Vagina (tissue), 2 donors: ENCODE results near the gene CNMD. TPM values are rescaled to one million over a fixed set of nuclear protein-coding genes. Genes with fewer than 3 reads are reported as not detected.

Experiments used
- DNase-seq, 2 donors: peaks; one replicate each; pipeline ENCODE4 v3.0.0-alpha.2; 2017; ENCODE audit errors: extremely low spot score in 2 of 2
- H3K27ac ChIP-seq: fragments of 200-600 bp; sonication (generic); one replicate; pipeline ENCODE4 v1.5.1; 2019
- H3K27me3 ChIP-seq: fragments of 200-600 bp; sonication (generic); one replicate; pipeline ENCODE4 v1.5.1; 2019
- H3K36me3 ChIP-seq, 2 donors: fragments of 200-600 bp; sonication (generic); one replicate each; pipeline ENCODE4 v1.5.1; 2017 to 2019
- H3K4me1 ChIP-seq: fragments of 200-600 bp; sonication (generic); one replicate; pipeline ENCODE4 v1.5.1; 2019
- H3K4me3 ChIP-seq, 2 donors: fragments of 200-600 bp; sonication (generic); 1 replicate in 1 of 2; 2 replicates in 1 of 2; pipeline ENCODE4 v1.5.1; 2016 to 2019
- H3K9me3 ChIP-seq: fragments of 200-600 bp; sonication (generic); one replicate; pipeline ENCODE4 v1.5.1; 2019
- POLR2A ChIP-seq, 2 donors: fragments of 450-650 bp; IDR thresholded peaks; one replicate each; pipeline ENCODE4 v1.6.1; 2017; ENCODE audit warnings: antibody characterized with exemption in 2 of 2, mild to moderate bottlenecking in 2 of 2, moderate library complexity in 2 of 2
- POLR2AphosphoS5 ChIP-seq, 2 donors: sonication (generic); formaldehyde crosslinking; IDR thresholded peaks; one replicate each; pipeline ENCODE4 v1.9.0; 2017; ENCODE audit warnings: antibody characterized with exemption in 2 of 2, mild to moderate bottlenecking in 2 of 2, low read depth in 1 of 2; ENCODE audit not compliant: insufficient read depth in 1 of 2
- intact Hi-C: fragments of 100-400 bp; cut with DNase I; formaldehyde crosslinking; loops from one replicate; pipeline ENCODE4 v1.15.1; 2023
- total RNA-seq: library from RNA; depleted of rRNA; stranded (reverse); fragments of >200 nt; gene quantifications from one replicate; pipeline ENCODE4 v1.2.3, GENCODE V29; 2016
- TF ChIP-seq, protein P1 (sequence below), 3 experiments: fragments of 450-650 bp in 2 of 3; fragments of 200-600 bp in 1 of 3; sonication (generic) in 1 of 3; IDR thresholded peaks; one replicate each; pipeline ENCODE4 v1.5.1; 2017 to 2019; ENCODE audit warnings: antibody characterized with exemption in 3 of 3, mild to moderate bottlenecking in 2 of 3, moderate library complexity in 2 of 3

CNMD gene
- total RNA-seq, 1 donor from 2014 or later: not detected

DNA sequence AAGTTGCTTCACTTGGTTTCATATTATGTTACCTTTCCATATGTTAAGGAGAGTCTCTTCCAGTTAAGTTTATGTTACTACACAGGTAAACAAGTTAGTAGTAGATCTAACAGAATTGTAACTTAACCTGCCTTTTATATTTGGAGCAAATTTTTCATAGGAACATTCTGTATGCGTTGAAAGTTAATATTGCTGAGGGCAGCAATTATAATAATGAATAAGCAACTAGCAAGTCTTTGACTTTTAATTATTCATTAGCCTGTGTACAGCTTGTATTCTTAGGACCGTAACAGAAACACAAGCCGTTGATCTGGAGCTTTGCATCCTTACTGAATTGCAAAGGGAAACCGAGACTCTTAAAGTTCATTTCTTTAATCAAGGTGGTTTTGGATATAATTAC, 75.3 kb downstream of the CNMD start:
- TF ChIP-seq, protein P1, sequence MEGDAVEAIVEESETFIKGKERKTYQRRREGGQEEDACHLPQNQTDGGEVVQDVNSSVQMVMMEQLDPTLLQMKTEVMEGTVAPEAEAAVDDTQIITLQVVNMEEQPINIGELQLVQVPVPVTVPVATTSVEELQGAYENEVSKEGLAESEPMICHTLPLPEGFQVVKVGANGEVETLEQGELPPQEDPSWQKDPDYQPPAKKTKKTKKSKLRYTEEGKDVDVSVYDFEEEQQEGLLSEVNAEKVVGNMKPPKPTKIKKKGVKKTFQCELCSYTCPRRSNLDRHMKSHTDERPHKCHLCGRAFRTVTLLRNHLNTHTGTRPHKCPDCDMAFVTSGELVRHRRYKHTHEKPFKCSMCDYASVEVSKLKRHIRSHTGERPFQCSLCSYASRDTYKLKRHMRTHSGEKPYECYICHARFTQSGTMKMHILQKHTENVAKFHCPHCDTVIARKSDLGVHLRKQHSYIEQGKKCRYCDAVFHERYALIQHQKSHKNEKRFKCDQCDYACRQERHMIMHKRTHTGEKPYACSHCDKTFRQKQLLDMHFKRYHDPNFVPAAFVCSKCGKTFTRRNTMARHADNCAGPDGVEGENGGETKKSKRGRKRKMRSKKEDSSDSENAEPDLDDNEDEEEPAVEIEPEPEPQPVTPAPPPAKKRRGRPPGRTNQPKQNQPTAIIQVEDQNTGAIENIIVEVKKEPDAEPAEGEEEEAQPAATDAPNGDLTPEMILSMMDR (IDR thresholded peaks at IDR 0.05): no peak
- TF ChIP-seq POLR2A (IDR thresholded peaks at IDR 0.05) (no peak), POLR2AphosphoS5 (IDR thresholded peaks at IDR 0.05; ENCODE audit: insufficient read depth in 1 of 2, low read depth in 1 of 2) (no peak)
- peaks cover 0 to 66% of the 10 kb centered on the region in 2 donors for H3K36me3 ChIP-seq

DNA sequence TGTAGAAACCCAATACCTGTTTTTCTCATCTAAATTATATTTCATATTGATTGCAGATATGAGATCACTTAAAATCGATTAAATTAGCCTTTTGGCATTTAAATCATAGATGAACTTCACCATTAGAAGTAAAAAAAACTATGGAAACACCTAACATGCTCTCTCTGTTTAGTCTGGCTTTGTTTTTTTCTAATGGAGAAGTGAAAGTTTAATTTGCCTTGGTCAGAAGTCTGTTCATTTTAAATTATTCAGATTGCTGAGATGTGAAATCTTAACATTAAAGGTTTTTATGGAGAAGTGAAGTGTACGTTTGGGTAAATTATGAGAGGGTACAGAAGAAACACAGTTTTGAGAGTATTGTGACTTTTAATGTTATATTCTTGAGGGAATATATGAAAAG, 80.3 kb downstream of the CNMD start:
- peaks cover 0 to 40% of the 10 kb centered on the region in 2 donors for H3K36me3 ChIP-seq
- intact Hi-C loops: no loop called here
- DNase-seq: no peak
- no peaks in the 10 kb centered on the region for H3K27me3 ChIP-seq
- H3K9me3 ChIP-seq: no peaks in the 10 kb centered on the region
- TF ChIP-seq, protein P1 (IDR thresholded peaks at IDR 0.05): no peak
- TF ChIP-seq POLR2AphosphoS5 (IDR thresholded peaks at IDR 0.05; ENCODE audit: insufficient read depth in 1 of 2, low read depth in 1 of 2) (no peak), POLR2A (IDR thresholded peaks at IDR 0.05) (no peak)
- no peak overlapping the region for H3K4me3 ChIP-seq
- H3K4me1 ChIP-seq: peaks cover 30% of the 10 kb centered on the region
- H3K27ac ChIP-seq: no peak overlapping the region

More for the DNA sequence above, 75.3 kb downstream of the CNMD start:
- no peak overlapping the region for H3K27ac ChIP-seq
- no peak for DNase-seq
- no peaks in the 10 kb centered on the region for H3K4me1 ChIP-seq
- no peaks in the 10 kb centered on the region for H3K9me3 ChIP-seq
- intact Hi-C loops: no loop called here
- no peaks in the 10 kb centered on the region for H3K27me3 ChIP-seq
- no peak overlapping the region for H3K4me3 ChIP-seq

Other genes with a start within 250 kb of the CNMD start
- gene HNRNPA1L2, start 97.4 kb downstream of the CNMD start, total RNA-seq: 3.2 TPM
- gene SUGT1, start 87.0 kb downstream of the CNMD start, total RNA-seq: 24.1 TPM
- 0.98 TPM for gene PCDH8, start 108.8 kb upstream of the CNMD start, total RNA-seq